HepG2 (cell line): Measurements from ENCODE around the gene LRP1B. TPM values are rescaled to one million over a fixed set of nuclear protein-coding genes. Genes with fewer than 3 reads are reported as not detected.

Source experiments
- ATAC-seq: fragments of 200-7000 bp; cut with Tn5 transposase; 3 replicates; pipeline ENCODE4 v1.9.1; 2020; ENCODE audit warnings: mild to moderate bottlenecking, moderate library complexity
- BruUV-seq: library from RNA; stranded (reverse); fragments of 400-500 nt; replicated peaks from 2 replicates; lab custom pipeline; 2021; lab: Mats Ljungman, UMichigan
- CTCF ChIA-PET: fragments of 300-600 bp; formaldehyde crosslinking; extraction: SDS; loops from one replicate; lab custom pipeline; 2021; ENCODE audit warnings: low total read pairs, inconsistent platforms, low intra/inter-chr PET ratio; lab: Yijun Ruan, JAX
- POLR2A ChIA-PET: fragments of 350-600 bp; sonication (Branson Sonifier 250); formaldehyde crosslinking; loops from one replicate; lab custom pipeline; 2020; ENCODE audit warnings: antibody characterized with exemption, inconsistent platforms; lab: Yijun Ruan, JAX
- DNase-seq: peaks from one replicate; pipeline ENCODE4 v3.0.0-alpha.2; 2015; ENCODE audit warnings: low spot score
- FAIRE-seq: peaks from 3 replicates; lab custom pipeline; 2011; peaks lifted over from hg19 to GRCh38; lab: Jason Lieb, UNC
- H2AFZ ChIP-seq: one replicate; pipeline ENCODE4 v1.6.1; 2011; ENCODE audit warnings: low read length, inconsistent platforms
- H3K27ac ChIP-seq: fragments of 300-600 bp; 3 replicates; pipeline ENCODE4 v1.8.0; 2011; ENCODE audit warnings: mixed run types, mild to moderate bottlenecking, mixed read lengths, low read length, inconsistent platforms; ENCODE audit not compliant: insufficient read depth; ENCODE audit errors: extremely low read length
- H3K27me3 ChIP-seq, 2 experiments: fragments of 200-600 bp in 1 of 2; 2 replicates in 1 of 2; 3 replicates in 1 of 2; pipeline versions ENCODE4 v1.6.0 to v1.8.0; 2011; ENCODE audit warnings: low read length in 2 of 2, mild to moderate bottlenecking in 2 of 2, moderate library complexity in 2 of 2, inconsistent platforms in 1 of 2; ENCODE audit not compliant: insufficient read depth in 2 of 2, control insufficient read depth in 1 of 2
- H3K36me3 ChIP-seq, 2 experiments: fragments of 200-600 bp in 1 of 2; replicated peaks in 1 of 2; 2 replicates in 1 of 2; 3 replicates in 1 of 2; pipeline versions ENCODE4 v1.5.1 to v1.8.0; 2011; ENCODE audit warnings: low read length in 2 of 2, inconsistent platforms in 1 of 2; ENCODE audit not compliant: insufficient read depth in 2 of 2, control insufficient read depth in 1 of 2
- H3K4me1 ChIP-seq: 2 replicates; pipeline ENCODE4 v1.5.1; 2012; ENCODE audit warnings: low read length, inconsistent platforms; ENCODE audit not compliant: insufficient read depth
- H3K4me2 ChIP-seq: 2 replicates; pipeline ENCODE4 v1.6.0; 2011; ENCODE audit warnings: low read depth, low read length, inconsistent platforms
- H3K4me3 ChIP-seq, 3 experiments: fragments of 200-600 bp in 1 of 3; sonication (generic), shearing (Covaris generic) in 1 of 3; replicated peaks in 1 of 3; 2 replicates each; pipeline ENCODE4 v1.5.1; 2011 to 2016; ENCODE audit warnings: low read length in 3 of 3, inconsistent platforms in 2 of 3, low read depth in 2 of 3, mild to moderate bottlenecking in 2 of 3, control low read depth in 1 of 3, mixed read lengths in 1 of 3; ENCODE audit not compliant: insufficient read depth in 1 of 3
- H3K79me2 ChIP-seq: one replicate; pipeline ENCODE4 v1.6.1; 2011; ENCODE audit warnings: low read length, inconsistent platforms; ENCODE audit not compliant: insufficient read depth
- H3K9ac ChIP-seq: 2 replicates; pipeline ENCODE4 v1.6.0; 2011; ENCODE audit warnings: mild to moderate bottlenecking, low read depth, low read length, inconsistent platforms; ENCODE audit not compliant: insufficient read depth
- H3K9me3 ChIP-seq: 2 replicates; pipeline ENCODE4 v1.5.1; 2012; ENCODE audit warnings: mild to moderate bottlenecking, low read length
- H4K20me1 ChIP-seq: 2 replicates; pipeline ENCODE4 v1.6.0; 2011; ENCODE audit warnings: inconsistent platforms, mild to moderate bottlenecking, low read length, moderate library complexity; ENCODE audit not compliant: insufficient read depth
- MYC ChIP-seq: sonication (generic); formaldehyde crosslinking; IDR thresholded peaks from 2 replicates; pipeline ENCODE4 v1.9.0; 2021; ENCODE audit warnings: missing genetic modification reagents, borderline replicate concordance
- NFRKB ChIP-seq: fragments of 450-650 bp; IDR thresholded peaks from 2 replicates; pipeline ENCODE4 v1.6.1; 2017
- SYNCRIP ChIP-seq: fragments of 200-400 bp; formaldehyde crosslinking; IDR thresholded peaks from 2 replicates; pipeline ENCODE4 v1.6.1; 2018; ENCODE audit warnings: mild to moderate bottlenecking, low read depth, low read length; ENCODE audit not compliant: insufficient read depth
- ZSCAN25 ChIP-seq: sonication (generic); formaldehyde crosslinking; IDR thresholded peaks from 2 replicates; pipeline ENCODE4 v1.8.0; 2022; ENCODE audit warnings: mild to moderate bottlenecking, missing genetic modification reagents
- WGBS: methylation state at CpG from one replicate; pipeline ENCODE4 v1.1.6; 2017; ENCODE audit warnings: low lambda C conversion rate; 5-methylcytosine and 5-hydroxymethylcytosine counted together
- in situ Hi-C: cut with HindIII; loops from 2 replicates; pipeline ENCODE4 v1.10.0; 2017; ENCODE audit warnings: low pct_unique_long_range_greater_than_20kb; ENCODE audit not compliant: extremely low pct_ligation_motif_present
- intact Hi-C: fragments of 100-400 bp; cut with micrococcal nuclease; formaldehyde crosslinking; loops from one replicate; pipeline ENCODE4 v1.10.0; 2022; ENCODE audit not compliant: unreplicated experiment
- polyA plus RNA-seq, 8 experiments: library from polyadenylated mRNA; depleted of rRNA in 3 of 8; stranded (reverse) in 7 of 8; unstranded in 1 of 8; fragments of >200 nt; fragmentation: Illumina TruSeq in 4 of 8; extraction: Trizol in 4 of 8; gene quantifications; 2 replicates each; pipeline versions ENCODE4 v1.2.1 to v1.2.3, GENCODE V29; 2011 to 2016; ENCODE audit warnings: low read depth in 4 of 8, missing spikeins in 1 of 8, mixed read lengths in 1 of 8; ENCODE audit not compliant: insufficient read depth in 1 of 8
- total RNA-seq, 5 experiments: library from RNA; depleted of rRNA; stranded (reverse); fragments of >200 nt; fragmentation: Illumina TruSeq; extraction: Trizol; gene quantifications; 2 replicates each; pipeline ENCODE4 v1.2.3, GENCODE V29; 2016; ENCODE audit warnings: low read depth in 1 of 5
- TF ChIP-seq, protein P1 (sequence below): sonication (generic); formaldehyde crosslinking; IDR thresholded peaks from 2 replicates; pipeline ENCODE4 v1.4.0; 2020; ENCODE audit warnings: missing genetic modification reagents, borderline replicate concordance
- TF ChIP-seq, protein P2 (sequence below): sonication (generic); formaldehyde crosslinking; IDR thresholded peaks from 2 replicates; pipeline ENCODE4 v1.8.1; 2022; ENCODE audit warnings: mild to moderate bottlenecking, missing genetic modification reagents
- TF ChIP-seq, protein P3 (sequence below): sonication (generic); formaldehyde crosslinking; IDR thresholded peaks from 2 replicates; pipeline ENCODE4 v1.4.0; 2020; ENCODE audit warnings: mild to moderate bottlenecking, missing genetic modification reagents

The LRP1B gene
- total and polyA plus RNA-seq, 2 of the 13 experiments (the other 11 are each of a cell fraction or from before 2014, with no cell fraction given), result 0.04 TPM; not detected in 1

DNA sequence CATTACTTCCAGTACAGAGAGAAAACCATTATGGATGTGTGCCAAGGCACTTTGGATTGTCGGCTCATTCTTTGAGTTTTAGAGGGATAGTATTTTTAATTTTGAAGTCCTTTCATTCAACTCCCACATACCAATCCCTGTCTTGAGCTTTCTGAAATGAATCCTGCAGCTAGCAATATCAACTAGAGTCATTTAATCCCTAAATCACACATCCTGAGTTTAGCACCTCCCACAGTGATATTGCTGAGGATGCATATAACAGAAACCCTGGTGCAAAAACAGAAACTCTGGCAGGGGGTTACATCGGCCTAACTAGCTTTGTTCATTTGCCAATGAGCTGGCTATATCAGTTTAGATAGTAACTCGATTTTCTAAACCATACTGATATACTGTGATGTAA lies 427.3 kb downstream of the LRP1B start (continued):
- TF ChIP-seq, protein P1, sequence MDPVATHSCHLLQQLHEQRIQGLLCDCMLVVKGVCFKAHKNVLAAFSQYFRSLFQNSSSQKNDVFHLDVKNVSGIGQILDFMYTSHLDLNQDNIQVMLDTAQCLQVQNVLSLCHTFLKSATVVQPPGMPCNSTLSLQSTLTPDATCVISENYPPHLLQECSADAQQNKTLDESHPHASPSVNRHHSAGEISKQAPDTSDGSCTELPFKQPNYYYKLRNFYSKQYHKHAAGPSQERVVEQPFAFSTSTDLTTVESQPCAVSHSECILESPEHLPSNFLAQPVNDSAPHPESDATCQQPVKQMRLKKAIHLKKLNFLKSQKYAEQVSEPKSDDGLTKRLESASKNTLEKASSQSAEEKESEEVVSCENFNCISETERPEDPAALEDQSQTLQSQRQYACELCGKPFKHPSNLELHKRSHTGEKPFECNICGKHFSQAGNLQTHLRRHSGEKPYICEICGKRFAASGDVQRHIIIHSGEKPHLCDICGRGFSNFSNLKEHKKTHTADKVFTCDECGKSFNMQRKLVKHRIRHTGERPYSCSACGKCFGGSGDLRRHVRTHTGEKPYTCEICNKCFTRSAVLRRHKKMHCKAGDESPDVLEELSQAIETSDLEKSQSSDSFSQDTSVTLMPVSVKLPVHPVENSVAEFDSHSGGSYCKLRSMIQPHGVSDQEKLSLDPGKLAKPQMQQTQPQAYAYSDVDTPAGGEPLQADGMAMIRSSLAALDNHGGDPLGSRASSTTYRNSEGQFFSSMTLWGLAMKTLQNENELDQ, result no peak
- no peak for TF ChIP-seq ZSCAN25
- TF ChIP-seq, all 625 proteins: peak for 2

DNA sequence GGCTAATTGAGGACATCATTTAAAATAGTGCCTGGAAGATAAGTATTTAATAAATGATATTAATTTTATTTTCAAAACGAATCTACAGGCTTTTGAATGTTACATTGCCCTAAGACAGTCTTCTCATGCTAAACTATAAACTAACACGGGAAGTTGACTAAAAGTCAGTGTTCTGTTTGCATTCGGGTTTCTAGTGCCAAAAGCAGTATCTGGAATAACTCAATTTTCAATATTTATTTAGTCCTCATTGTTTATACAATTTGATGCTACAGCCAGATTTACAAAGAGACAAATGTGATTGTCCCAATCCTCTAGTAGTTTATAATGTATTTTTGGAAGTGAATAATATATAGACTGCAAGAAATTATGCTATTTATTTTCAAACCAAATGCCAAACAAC lies 429.2 kb downstream of the LRP1B start:
- ChIA-PET CTCF (no interaction called here), POLR2A (no interaction called here)
- no peaks in the 10 kb centered on the region for H3K4me1 ChIP-seq
- H3K9ac ChIP-seq, result no peak overlapping the region
- H3K27ac ChIP-seq, result no peak overlapping the region
- H3K36me3 ChIP-seq, result no peaks in the 10 kb centered on the region
- no TSS peak for BruUV-seq
- no peaks in the 10 kb centered on the region for H3K9me3 ChIP-seq
- H3K4me3 ChIP-seq, result no peak overlapping the region
- H3K27me3 ChIP-seq, result no peaks in the 10 kb centered on the region
- intact Hi-C loops, result loop anchor here (5.0 kb wide), 1 partner anchor 1976 kb away; no protein-coding TSS in a partner anchor
- ATAC-seq (no peak), FAIRE-seq (no peak), DNase-seq (no peak)
- H3K4me2 ChIP-seq, result no peak overlapping the region
- no peaks in the 10 kb centered on the region for H3K79me2 ChIP-seq
- in situ Hi-C loops, result no loop called here
- no peak overlapping the region for H2AFZ ChIP-seq
- WGBS, result 0% methylated on average over 3 of the region's 3 CpGs
- H4K20me1 ChIP-seq, result no peaks in the 10 kb centered on the region
- TF ChIP-seq NFRKB, result no peak
- TF ChIP-seq, protein P2, sequence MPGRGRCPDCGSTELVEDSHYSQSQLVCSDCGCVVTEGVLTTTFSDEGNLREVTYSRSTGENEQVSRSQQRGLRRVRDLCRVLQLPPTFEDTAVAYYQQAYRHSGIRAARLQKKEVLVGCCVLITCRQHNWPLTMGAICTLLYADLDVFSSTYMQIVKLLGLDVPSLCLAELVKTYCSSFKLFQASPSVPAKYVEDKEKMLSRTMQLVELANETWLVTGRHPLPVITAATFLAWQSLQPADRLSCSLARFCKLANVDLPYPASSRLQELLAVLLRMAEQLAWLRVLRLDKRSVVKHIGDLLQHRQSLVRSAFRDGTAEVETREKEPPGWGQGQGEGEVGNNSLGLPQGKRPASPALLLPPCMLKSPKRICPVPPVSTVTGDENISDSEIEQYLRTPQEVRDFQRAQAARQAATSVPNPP (CRISPR knock-in tag), result no peak
- no peak for TF ChIP-seq MYC (CRISPR knock-in tag)
- TF ChIP-seq, protein P3, sequence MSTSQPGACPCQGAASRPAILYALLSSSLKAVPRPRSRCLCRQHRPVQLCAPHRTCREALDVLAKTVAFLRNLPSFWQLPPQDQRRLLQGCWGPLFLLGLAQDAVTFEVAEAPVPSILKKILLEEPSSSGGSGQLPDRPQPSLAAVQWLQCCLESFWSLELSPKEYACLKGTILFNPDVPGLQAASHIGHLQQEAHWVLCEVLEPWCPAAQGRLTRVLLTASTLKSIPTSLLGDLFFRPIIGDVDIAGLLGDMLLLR (CRISPR knock-in tag), result no peak
- TF ChIP-seq SYNCRIP, result no peak
- TF ChIP-seq, all 625 proteins: peak for 0
